GM18867 (cell line): ENCODE results near the gene UBE2R2.

Source experiments
- ATAC-seq: cut with Tn5 transposase; IDR thresholded peaks from one replicate; pipeline ENCODE4 v1.9.1; 2021; ENCODE audit warnings: mild to moderate bottlenecking, moderate library complexity; ENCODE audit not compliant: unreplicated experiment

UBE2R2 gene

GRCh38 chr9:33880211-33881089 is 63.5 kb downstream of the UBE2R2 start:
- ATAC-seq = no peak

DNA sequence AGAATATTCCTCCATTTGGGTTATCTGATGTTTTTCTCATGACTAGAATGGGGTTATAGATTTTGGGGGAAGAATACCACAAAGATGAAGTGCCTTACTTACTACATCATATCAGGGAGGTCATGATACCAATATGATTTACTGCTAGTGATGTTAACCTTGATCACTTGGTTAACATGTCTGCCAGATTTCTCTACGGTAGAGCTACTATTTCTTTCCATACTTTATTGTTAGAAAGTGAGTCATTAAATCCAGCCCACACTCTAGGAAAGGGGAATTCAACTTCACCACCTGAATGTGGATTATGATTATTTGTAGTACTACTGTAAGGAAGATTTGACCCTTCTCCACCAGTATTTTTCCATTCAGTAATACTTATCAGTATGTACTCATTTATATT is 64.7 kb downstream of the UBE2R2 start:
- no peak for ATAC-seq

- no peak for ATAC-seq
These were observed 68.1 kb downstream of the UBE2R2 start for GRCh38 chr9:33884856-33885701.

DNA sequence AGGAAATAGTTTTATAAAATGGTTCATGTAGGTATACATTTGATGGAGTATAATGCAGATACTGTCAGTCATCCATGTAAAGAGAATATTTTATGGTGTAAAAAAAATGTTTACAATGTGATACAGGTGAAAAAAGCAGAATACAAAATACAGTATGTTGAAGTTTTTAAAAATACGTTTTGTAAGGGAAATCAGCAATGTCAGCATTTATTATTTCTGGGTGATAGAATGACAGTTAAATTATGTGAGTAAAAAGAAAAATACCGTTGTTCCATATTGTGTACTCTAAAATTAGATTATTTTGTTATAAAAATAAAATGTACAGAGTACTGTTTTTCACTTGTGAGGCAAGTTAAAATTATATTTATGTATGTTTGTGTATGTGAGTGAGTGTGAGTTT is 69.0 kb downstream of the UBE2R2 start:
- no peak for ATAC-seq

- ATAC-seq = no peak
These were observed 76.9 kb downstream of the UBE2R2 start for GRCh38 chr9:33893861-33894260.

DNA sequence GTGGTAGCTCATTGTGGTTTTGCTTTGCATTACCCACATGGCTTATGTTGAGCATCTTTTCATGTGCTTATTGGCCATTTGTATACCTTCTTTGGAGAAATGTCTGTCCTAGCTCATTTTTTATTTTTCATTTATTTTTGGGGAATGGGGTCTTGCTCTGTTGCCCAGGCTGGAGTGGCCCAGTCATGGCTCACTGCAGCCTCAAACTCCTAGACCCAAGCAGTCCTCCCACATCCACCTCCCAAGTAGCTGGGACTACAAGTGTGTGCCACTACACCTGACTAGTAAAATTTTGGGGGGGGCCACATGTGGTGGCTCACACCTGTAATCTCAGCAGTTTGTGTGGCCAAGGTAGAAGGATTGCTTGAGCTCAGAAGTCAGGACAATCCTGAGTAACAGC is 77.4 kb downstream of the UBE2R2 start:
- ATAC-seq = no peak

- ATAC-seq = no peak
These were observed 86.3 kb downstream of the UBE2R2 start for GRCh38 chr9:33903157-33903780.

DNA sequence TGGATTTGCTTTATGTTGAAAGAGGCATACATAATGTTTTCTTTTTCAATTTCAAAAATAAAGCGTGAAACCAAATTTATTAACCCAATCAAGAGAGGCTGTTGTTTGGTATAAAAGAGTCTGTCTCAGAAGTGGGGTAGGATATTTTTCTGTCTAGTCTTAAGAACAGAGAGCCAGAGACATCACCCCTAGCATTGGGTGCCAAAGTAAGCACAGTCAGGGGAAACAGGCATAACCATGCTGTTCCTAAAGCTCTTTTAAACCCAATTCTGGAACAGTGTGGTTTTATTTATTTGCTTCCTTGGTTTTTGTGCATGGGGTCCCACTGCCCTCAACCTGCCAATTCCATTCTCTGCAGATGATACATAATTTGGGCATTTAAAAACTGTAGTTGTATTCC is 88.2 kb downstream of the UBE2R2 start:
- no peak for ATAC-seq

- no peak for ATAC-seq
These were observed 89.8 kb downstream of the UBE2R2 start for GRCh38 chr9:33906769-33907168.

DNA sequence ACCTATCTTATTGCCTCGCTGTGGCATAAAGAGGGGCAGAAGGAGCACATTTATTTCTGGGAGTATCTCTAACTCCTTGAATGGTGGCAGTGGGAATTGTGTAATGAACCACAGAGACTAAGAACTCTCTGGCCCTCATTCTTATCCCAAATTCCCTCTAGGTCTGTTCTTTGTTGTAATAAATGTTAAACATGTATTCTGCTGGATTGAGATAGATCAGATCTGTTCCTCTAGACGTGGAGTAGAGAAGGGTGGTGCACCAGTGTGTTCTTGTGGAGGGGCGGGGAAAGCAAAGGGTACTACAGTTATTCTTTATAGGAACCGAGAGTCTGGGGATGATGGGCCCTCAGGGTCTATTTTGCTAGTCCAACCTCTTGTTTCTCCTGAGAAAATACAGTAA is 90.4 kb downstream of the UBE2R2 start:
- no peak for ATAC-seq

DNA sequence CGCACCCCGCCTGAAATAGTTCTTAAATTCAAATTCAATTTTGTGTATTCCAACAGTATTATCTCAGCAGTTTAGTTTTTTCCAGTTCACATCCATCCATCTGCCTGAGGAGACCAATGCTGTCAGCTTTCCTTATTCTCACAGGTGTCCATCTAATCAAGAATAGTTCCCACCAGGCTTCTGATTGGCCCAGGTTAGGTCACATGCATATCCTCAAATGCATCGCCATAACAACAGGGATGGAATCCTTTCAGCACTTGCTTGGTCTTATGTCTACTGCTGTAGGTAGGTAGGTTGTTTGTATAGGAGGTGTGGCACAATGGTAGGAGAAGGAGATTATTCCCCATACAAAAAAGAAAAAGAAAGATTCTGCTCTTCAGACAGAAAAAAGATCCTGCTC is 91.2 kb downstream of the UBE2R2 start:
- ATAC-seq = no peak

DNA sequence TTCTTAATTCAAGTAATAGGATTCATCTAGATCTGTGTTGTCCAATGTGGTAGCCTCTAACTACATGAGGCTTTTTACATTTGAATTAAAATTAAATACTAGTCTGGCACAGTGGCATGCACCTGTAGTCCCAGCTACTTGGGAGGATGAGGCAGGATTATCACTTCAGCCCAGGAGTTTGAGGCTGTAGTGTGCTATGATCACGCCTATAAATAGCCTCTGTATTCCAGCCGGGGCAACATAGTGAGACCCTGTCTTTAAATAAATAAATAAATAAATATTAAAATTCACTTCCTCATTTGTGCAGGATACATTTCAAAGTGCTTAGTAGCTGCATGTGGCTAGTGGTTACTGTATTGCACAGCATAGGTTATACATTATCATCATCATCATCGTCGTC is 91.8 kb downstream of the UBE2R2 start:
- ATAC-seq = no peak

DNA sequence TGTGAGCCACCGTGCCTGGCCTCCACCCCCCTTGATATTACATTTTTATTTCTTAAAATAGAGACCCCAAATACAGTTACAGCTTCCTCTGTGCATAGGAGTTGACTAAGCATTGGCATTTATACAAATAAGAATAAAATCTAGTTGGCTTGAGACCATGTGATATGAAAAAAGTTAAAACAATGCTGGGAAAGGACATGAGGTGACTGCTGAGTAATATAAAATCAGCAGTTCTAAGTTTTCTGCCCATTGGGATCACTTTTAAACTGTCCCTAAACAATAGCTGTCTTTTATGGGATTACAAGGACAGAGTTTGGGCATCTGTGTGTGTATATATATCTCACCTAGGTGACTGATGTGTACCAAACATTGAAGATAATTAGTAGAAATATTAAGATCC is 96.6 kb downstream of the UBE2R2 start:
- no peak for ATAC-seq

GRCh38 chr9:33914887-33915628 is 98.1 kb downstream of the UBE2R2 start:
- no peak for ATAC-seq

- no peak for ATAC-seq
These were observed 100.1 kb downstream of the UBE2R2 start for GRCh38 chr9:33917036-33917435.

DNA sequence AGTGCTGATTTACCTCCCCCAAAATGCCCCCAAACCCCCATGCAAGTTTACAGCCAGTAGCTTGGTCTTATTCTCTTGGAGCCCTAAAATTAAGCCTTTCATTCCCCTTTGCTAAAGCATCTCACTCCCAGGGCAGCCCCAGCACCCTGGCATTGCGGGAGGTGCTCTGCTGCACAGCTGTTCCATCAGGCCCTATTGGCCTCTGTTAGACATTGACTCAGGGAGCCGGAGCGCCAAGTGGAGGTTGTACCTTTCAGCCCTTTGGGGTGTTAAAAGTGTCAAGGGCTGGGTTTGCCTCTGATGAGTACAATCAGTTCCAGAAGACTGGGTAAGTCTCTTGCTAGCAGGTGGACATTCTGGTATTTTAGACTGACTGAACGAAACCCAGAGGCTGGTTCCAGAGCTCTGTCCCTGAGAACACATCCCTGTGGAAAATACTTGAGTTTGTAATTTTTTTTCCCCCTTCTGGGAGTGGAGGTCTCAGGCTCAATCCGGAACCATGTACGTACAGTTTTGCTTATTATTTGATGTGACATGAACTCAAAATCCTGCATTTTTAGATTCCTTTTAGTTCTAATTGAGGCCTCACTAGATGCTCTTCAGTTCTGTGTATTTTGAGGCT is 102.4 kb downstream of the UBE2R2 start:
- no peak for ATAC-seq

DNA sequence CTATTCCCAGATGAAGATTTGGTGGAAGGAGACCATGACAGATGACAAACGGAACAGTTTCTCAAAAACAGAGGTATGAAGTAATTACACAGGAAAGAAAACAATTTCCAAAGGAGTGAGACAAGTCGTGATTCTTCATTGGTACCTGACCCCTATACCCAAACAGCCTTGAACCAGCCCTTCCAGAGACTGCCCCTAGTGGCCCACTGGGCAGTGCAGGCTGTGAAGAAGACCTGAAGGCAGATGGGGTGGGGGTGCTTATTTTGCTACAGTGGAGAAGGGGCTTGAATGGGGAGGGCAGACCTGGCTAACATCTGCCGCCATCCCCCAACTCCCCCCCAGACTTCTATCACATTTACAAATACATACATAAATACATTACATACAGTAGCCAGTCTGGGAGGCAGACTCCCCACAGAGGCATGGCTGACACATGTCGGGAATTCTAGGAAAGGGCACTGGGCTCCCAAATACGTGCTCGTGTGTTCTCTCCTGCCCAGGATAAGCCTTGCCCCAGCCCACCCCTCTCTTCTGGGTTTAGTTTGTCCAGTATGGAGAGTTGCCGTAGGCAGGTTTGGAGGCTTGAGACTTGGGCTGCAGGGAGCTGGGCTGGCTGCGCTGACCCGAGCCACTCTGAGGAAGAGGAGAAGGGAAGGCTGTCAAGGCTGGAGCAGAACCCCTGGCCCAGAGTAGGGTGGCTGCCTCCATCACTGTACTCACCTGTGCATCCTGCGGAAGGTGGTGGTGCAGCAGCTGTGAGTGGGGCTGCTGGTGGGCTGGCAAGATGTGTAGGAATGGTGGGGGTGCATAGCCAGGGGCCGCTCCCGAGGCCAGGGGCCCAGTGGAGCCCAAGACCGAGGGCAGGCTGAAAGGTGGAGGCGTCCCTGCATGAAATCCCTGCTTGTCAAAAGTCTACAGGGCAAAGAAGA is 105.3 kb downstream of the UBE2R2 start:
- ATAC-seq = no peak

DNA sequence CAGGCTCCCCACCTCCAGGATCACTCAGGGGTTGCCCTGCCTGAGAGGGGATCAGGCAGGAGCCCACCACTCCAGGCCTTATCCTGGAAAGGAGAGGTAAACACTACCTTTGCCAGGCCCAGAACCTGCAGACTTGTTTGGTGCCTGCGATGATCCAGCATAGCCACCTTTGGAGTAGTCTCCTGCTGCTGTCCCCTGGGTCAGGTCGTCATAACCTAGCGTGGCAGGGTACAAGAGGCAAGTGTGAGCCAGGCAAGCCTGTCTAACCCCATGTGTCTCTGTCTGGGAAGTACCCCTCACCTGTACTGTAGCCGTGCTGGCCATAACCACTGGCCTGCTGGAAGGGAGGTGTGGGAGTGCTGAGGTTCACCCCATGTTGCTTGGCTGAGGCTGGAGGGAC is 106.1 kb downstream of the UBE2R2 start:
- ATAC-seq = no peak

DNA sequence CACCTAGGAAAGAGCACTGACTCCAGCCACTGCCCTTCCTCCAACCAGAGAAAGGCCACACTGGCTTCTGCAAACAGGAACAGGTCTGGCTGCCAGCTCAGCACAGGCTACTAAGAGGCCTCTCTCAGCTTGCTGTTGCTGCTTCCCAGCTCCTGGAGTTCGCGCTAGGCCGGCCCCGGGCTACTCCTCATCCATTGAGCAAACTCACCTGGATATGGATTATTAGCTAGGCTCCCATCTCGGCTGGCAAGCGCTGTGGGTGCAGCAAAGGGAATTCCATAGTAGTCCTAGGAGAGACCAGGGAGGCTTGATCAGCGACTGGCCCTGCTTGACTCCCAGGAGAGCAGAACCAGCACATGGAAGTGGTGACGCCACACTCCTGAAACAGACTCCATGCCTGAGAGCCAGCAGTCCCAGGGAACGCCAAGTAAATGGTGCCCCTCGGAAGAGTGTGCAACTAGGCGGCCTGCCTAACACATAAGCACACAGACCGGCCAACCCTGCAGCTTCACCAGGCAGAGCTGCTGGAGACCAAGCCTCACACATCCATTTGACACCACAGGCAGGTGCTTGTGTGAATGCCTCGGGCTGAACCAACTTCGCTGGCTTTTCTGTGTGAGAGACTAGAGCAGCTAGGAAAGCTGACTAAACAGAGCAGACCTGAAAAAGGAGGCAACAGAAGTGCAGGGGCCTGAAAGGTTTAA is 107.2 kb downstream of the UBE2R2 start:
- no peak for ATAC-seq
